ENCODE measurements around the gene ATP6V0D1.

GRCh38 chr16:67441907-67442306, 39.0 kb downstream of the ATP6V0D1 start:
- TF ChIP-seq POLR2A (IDR thresholded peaks at IDR 0.05) = no peak
- no peak for TF ChIP-seq CTCF (IDR thresholded peaks at IDR 0.05)
